Measurements from ENCODE around the gene MELK. TPM values are rescaled to one million over a fixed set of nuclear protein-coding genes. Genes with fewer than 3 reads are reported as not detected.

The MELK gene
- total and polyA plus RNA-seq, 2 donors (not counting 3 experiments of a cell fraction or from before 2014, with no cell fraction given): 19.1 to 52.1 TPM

DNA sequence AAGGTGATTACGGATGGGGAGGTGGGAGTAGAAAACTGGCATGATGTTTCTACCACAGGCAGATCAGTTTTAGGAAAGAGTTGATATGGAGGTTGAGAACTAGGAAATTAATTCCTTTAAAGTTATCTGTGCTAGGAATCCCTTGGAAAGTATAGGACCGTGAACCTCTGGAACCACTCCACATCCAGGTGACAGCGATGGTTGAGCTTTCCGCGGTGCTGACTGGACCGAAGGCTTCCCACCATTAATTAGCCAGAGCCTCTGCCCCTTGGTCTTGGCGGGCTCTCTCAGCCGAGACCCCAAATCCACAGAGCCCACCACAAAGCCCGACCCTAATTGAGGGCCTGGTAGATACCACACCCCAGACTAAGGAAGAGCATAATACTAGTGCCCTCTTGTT lies 147.3 kb downstream of the MELK start:
- H3K4me1 ChIP-seq (ENCODE audit: control insufficient read depth, extremely low read depth, insufficient read depth, low read length): no peaks in the 10 kb centered on the region
- no peak overlapping the region for H2AFZ ChIP-seq (ENCODE audit: low read depth, low read length)
- no peak overlapping the region for H3K4me3 ChIP-seq (replicated peaks in 1 of 3; ENCODE audit: insufficient read depth in 1 of 3, low read depth in 1 of 3, low read length in 3 of 3)
- FAIRE-seq: no peak
- H3K36me3 ChIP-seq (ENCODE audit: control insufficient read depth in 2 of 2, extremely low read depth in 1 of 2, insufficient read depth in 2 of 2, low read length in 2 of 2): no peaks in the 10 kb centered on the region
- POLR2A ChIA-PET: interaction anchor here (1.0 kb wide), 1 partner anchor 53 kb away, joined by 3 read pairs; no protein-coding TSS in a partner anchor
- no peak for DNase-seq (ENCODE audit: low read depth, low spot score)
- CTCF ChIA-PET: interaction anchor here (0.7 to 1.8 kb wide), 3 partner anchors 9 to 162 kb away, joined by 3 to 6 read pairs (median 4); no protein-coding TSS in a partner anchor
- H3K9me3 ChIP-seq (replicated peaks; ENCODE audit: control insufficient read depth, insufficient read depth, low read length): no peaks in the 10 kb centered on the region
- BruUV-seq (replicated peaks): no TSS peak
- no peak for TF ChIP-seq POLR2A (IDR thresholded peaks at IDR 0.05; ENCODE audit: low read depth, low read length)
- TF ChIP-seq POLR2AphosphoS5 (IDR thresholded peaks at IDR 0.05; ENCODE audit: insufficient read depth, low read depth, low read length): no peak
- no peak for TF ChIP-seq EZH2 (IDR thresholded peaks at IDR 0.05; ENCODE audit: borderline replicate concordance, low read depth, low read length, severe bottlenecking)
- H3K9ac ChIP-seq (replicated peaks; ENCODE audit: extremely low read depth, insufficient read depth, low read length): no peak overlapping the region
- no peak overlapping the region for H3K4me2 ChIP-seq (ENCODE audit: insufficient read depth, low read length)
- H4K20me1 ChIP-seq (replicated peaks; ENCODE audit: control insufficient read depth, extremely low read depth, insufficient read depth, low read length): no peaks in the 10 kb centered on the region
- H3K9me1 ChIP-seq (replicated peaks; ENCODE audit: control insufficient read depth, extremely low read depth, insufficient read depth, low read length): no peaks in the 10 kb centered on the region
- intact Hi-C loops (cut with micrococcal nuclease): no loop called here
- no peak overlapping the region for H3K27ac ChIP-seq (ENCODE audit: insufficient read depth, low read depth, low read length)
- H3K79me2 ChIP-seq (ENCODE audit: control insufficient read depth, insufficient read depth, low read length): no peaks in the 10 kb centered on the region
- peaks cover 6 to 27% of the 10 kb centered on the region in 2 experiments for H3K27me3 ChIP-seq (ENCODE audit: control insufficient read depth in 2 of 2, insufficient read depth in 2 of 2, low read length in 2 of 2)
- dilution Hi-C loops (cut with MboI; ENCODE audit: extremely low pct_ligation_motif_present, low sequenced_read_pairs): no loop called here

GRCh38 chr9:36721846-36722588 lies 149.3 kb downstream of the MELK start:
- BruUV-seq (replicated peaks): no TSS peak
- H3K27ac ChIP-seq (ENCODE audit: insufficient read depth, low read depth, low read length): no peak overlapping the region
- H3K79me2 ChIP-seq (ENCODE audit: control insufficient read depth, insufficient read depth, low read length): no peaks in the 10 kb centered on the region
- H3K9me1 ChIP-seq (replicated peaks; ENCODE audit: control insufficient read depth, extremely low read depth, insufficient read depth, low read length): no peaks in the 10 kb centered on the region
- intact Hi-C loops (cut with micrococcal nuclease): no loop called here
- H4K20me1 ChIP-seq (replicated peaks; ENCODE audit: control insufficient read depth, extremely low read depth, insufficient read depth, low read length): no peaks in the 10 kb centered on the region
- TF ChIP-seq JUN (IDR thresholded peaks at IDR 0.05; ENCODE audit: borderline replicate concordance, insufficient read depth, insufficient read length, low read depth): no peak
- no peak for TF ChIP-seq EZH2 (IDR thresholded peaks at IDR 0.05; ENCODE audit: borderline replicate concordance, low read depth, low read length, severe bottlenecking)
- no peak for TF ChIP-seq POLR2AphosphoS5 (IDR thresholded peaks at IDR 0.05; ENCODE audit: insufficient read depth, low read depth, low read length)
- TF ChIP-seq MAX (IDR thresholded peaks at IDR 0.05; ENCODE audit: insufficient read depth, insufficient read length): no peak
- TF ChIP-seq, protein P1, sequence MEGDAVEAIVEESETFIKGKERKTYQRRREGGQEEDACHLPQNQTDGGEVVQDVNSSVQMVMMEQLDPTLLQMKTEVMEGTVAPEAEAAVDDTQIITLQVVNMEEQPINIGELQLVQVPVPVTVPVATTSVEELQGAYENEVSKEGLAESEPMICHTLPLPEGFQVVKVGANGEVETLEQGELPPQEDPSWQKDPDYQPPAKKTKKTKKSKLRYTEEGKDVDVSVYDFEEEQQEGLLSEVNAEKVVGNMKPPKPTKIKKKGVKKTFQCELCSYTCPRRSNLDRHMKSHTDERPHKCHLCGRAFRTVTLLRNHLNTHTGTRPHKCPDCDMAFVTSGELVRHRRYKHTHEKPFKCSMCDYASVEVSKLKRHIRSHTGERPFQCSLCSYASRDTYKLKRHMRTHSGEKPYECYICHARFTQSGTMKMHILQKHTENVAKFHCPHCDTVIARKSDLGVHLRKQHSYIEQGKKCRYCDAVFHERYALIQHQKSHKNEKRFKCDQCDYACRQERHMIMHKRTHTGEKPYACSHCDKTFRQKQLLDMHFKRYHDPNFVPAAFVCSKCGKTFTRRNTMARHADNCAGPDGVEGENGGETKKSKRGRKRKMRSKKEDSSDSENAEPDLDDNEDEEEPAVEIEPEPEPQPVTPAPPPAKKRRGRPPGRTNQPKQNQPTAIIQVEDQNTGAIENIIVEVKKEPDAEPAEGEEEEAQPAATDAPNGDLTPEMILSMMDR (IDR thresholded peaks at IDR 0.05; ENCODE audit: extremely low read depth in 1 of 2, insufficient read depth in 1 of 2, low read depth in 1 of 2, low read length in 2 of 2): no peak
- TF ChIP-seq FOS (IDR thresholded peaks at IDR 0.05; ENCODE audit: borderline replicate concordance, insufficient read depth, low read length): no peak
- TF ChIP-seq MYC (IDR thresholded peaks at IDR 0.05; ENCODE audit: low read depth, low read length): no peak
- TF ChIP-seq POLR2A (IDR thresholded peaks at IDR 0.05; ENCODE audit: low read depth, low read length): no peak
- TF ChIP-seq GATA2 (IDR thresholded peaks at IDR 0.05; ENCODE audit: insufficient read depth, insufficient read length, low read depth, low read length): no peak
- DNase-seq (ENCODE audit: low read depth, low spot score) (peak; percentile 15), FAIRE-seq (no peak)
- H3K36me3 ChIP-seq (ENCODE audit: control insufficient read depth in 2 of 2, extremely low read depth in 1 of 2, insufficient read depth in 2 of 2, low read length in 2 of 2): no peaks in the 10 kb centered on the region
- dilution Hi-C loops (cut with MboI; ENCODE audit: extremely low pct_ligation_motif_present, low sequenced_read_pairs): no loop called here
- H3K4me2 ChIP-seq (ENCODE audit: insufficient read depth, low read length): no peak overlapping the region
- H3K4me3 ChIP-seq (replicated peaks in 1 of 3; ENCODE audit: insufficient read depth in 1 of 3, low read depth in 1 of 3, low read length in 3 of 3): no peak overlapping the region
- peaks cover 6 to 15% of the 10 kb centered on the region in 2 experiments for H3K27me3 ChIP-seq (ENCODE audit: control insufficient read depth in 2 of 2, insufficient read depth in 2 of 2, low read length in 2 of 2)
- CTCF ChIA-PET: interaction anchor here (1.1 to 3.3 kb wide), 3 partner anchors 9 to 89 kb away, joined by 3 to 16 read pairs (median 6); no protein-coding TSS in a partner anchor
- no peaks in the 10 kb centered on the region for H3K9me3 ChIP-seq (replicated peaks; ENCODE audit: control insufficient read depth, insufficient read depth, low read length)
- POLR2A ChIA-PET: no interaction called here
- H2AFZ ChIP-seq (ENCODE audit: low read depth, low read length): no peak overlapping the region
- H3K9ac ChIP-seq (replicated peaks; ENCODE audit: extremely low read depth, insufficient read depth, low read length): no peak overlapping the region
- H3K4me1 ChIP-seq (ENCODE audit: control insufficient read depth, extremely low read depth, insufficient read depth, low read length): no peaks in the 10 kb centered on the region

Data from endothelial cell of umbilical vein (primary cell).